A204.1 (cell line): Measurements from ENCODE around the gene NOL4L.
"Not testable (repeated sequence)": the region's sequence is repeated elsewhere in the genome, so short reads cannot be mapped to it uniquely, and the experiment has no call there.

Experiments used
- FAIRE-seq: peaks from 2 replicates; lab custom pipeline; 2012; peaks lifted over from hg19 to GRCh38; lab: Jason Lieb, UNC

Gene NOL4L

DNA sequence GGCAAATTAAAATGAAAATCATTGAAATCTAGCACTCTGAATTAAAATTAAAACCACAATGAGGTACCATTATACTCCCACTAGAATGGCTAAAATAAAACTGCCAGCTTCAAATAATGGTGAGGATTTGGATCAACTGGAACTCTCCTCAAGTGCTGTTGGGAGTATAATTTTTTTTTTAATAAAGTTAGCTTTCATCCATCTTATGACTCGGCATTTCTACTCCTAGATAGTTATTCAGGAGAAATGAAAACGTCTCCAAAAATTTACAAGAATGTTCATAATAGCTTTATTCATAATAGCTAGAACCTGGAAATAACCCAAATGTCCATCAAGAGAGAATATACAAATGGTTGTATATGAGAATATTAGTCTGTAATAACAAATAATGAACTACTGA is 163.8 kb downstream of the NOL4L start:
- no peak for FAIRE-seq

GRCh38 chr20:32418376-32418775 is 166.8 kb downstream of the NOL4L start:
- no peak for FAIRE-seq

GRCh38 chr20:32416206-32416605 is 168.9 kb downstream of the NOL4L start:
- FAIRE-seq, result no peak

GRCh38 chr20:32415494-32415893 is 169.6 kb downstream of the NOL4L start:
- FAIRE-seq, result no peak

- FAIRE-seq, result no peak
Measured at GRCh38 chr20:32411955-32412706, 173.0 kb downstream of the NOL4L start.

GRCh38 chr20:32407131-32407750 is 177.9 kb downstream of the NOL4L start:
- FAIRE-seq, result not testable (repeated sequence)

- no peak for FAIRE-seq
Measured at GRCh38 chr20:32406701-32407100, 178.4 kb downstream of the NOL4L start.

- FAIRE-seq, result no peak
Measured at GRCh38 chr20:32404017-32404416, 181.1 kb downstream of the NOL4L start.

DNA sequence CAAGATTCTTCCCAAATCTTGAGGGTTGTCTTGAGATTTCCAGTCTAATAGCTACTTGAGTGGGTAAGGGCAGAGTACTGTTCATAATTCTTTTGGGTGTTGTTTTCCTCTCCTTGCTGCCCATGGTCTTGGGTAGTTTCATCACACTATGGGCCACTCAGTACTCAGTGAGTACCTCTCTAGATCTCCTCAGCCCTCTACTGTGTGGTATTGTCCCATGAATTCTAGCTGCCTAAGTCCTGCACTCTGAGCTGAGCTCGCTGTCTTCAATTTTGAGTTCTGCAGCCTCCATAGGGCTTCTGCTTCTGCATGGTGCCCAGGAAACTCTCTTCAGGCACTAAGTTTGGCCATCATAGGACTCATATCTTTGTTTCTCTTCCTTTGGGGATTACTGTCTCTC is 184.7 kb downstream of the NOL4L start:
- no peak for FAIRE-seq

DNA sequence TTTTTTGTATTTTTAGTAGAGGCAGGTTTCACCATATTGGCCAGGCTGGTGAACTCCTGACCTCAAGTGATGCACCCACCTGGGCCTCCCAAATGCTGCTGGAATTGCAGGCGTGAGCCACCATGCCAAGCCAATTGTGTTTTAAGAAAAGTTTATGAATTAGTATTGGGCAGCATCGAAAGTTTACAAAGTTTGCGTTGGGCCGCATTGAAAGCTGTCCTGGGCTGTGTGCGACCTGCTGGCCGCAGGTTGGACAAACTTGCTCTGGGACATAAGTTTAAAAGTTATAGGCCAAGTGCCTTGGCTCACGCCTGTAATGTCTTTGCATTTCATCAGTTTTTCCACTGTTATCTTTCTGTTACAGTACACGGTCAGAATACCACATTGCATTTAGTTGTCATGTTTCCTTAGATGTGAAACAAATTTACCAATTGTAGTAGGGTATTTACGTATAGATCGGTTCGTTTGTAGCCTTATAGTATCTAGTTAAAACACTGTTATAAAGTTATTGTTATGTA is 187.5 kb downstream of the NOL4L start:
- no peak for FAIRE-seq

- no peak for FAIRE-seq
Measured at GRCh38 chr20:32396646-32397160, 188.4 kb downstream of the NOL4L start.

DNA sequence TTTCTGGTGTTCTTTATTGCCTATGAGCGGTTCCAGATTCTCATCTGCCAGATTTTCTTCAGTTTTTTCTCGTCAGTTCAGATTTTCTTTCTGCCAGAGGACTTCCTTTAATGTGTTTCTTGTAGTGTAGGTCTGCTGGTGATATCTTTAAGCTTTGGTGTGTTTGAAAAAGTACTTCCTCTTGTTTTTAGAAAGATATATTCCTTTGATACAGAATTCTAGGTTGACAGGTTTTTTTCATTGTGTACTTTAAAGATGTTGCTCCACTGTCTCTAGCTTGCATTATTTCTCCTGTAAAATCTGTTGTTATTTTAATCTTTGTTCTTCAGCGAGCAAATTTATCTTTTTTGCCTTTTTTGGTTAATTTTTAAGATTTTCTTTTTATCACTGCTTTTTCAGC is 190.1 kb downstream of the NOL4L start:
- FAIRE-seq, result no peak
